GM12878 (cell line): Measurements from ENCODE around the gene ZNF423. TPM values are rescaled to one million over a fixed set of nuclear protein-coding genes. Genes with fewer than 3 reads are reported as not detected.

Experiments
- ATAC-seq: fragments of 200-7000 bp; cut with Tn5 transposase; 3 replicates; pipeline ENCODE4 v1.9.1; 2020; ENCODE audit warnings: mild to moderate bottlenecking, moderate library complexity
- BruUV-seq: library from RNA; stranded (reverse); fragments of 400-500 nt; replicated peaks from 2 replicates; lab custom pipeline; 2021; lab: Mats Ljungman, UMichigan
- CTCF ChIA-PET: fragments of 300-600 bp; sonication (Branson Sonifier 250); formaldehyde crosslinking; extraction: SDS; loops from one replicate; lab custom pipeline; 2021; ENCODE audit warnings: inconsistent platforms; lab: Yijun Ruan, JAX
- POLR2A ChIA-PET: fragments of 350-600 bp; formaldehyde crosslinking; extraction: SDS; loops from one replicate; lab custom pipeline; 2021; ENCODE audit warnings: inconsistent platforms; lab: Charles Lee
- RAD21 ChIA-PET: fragments of 300-600 bp; sonication (Branson Sonifier 250); formaldehyde crosslinking; loops from one replicate; lab custom pipeline; 2023; ENCODE audit warnings: antibody characterized with exemption; ENCODE audit not compliant: unreplicated experiment; lab: Charles Lee
- SMC1A ChIA-PET: fragments of 300-600 bp; sonication (Branson Sonifier 250); formaldehyde crosslinking; loops from one replicate; lab custom pipeline; 2023; ENCODE audit not compliant: unreplicated experiment, uncharacterized antibody; lab: Charles Lee
- DNase-seq: peaks from one replicate; pipeline ENCODE4 v3.0.0-alpha.2; 2011; ENCODE audit warnings: low read depth, low spot score
- FAIRE-seq: peaks from 3 replicates; lab custom pipeline; 2011; peaks lifted over from hg19 to GRCh38; lab: Jason Lieb, UNC
- H2AFZ ChIP-seq: 2 replicates; pipeline ENCODE4 v1.6.0; 2011; ENCODE audit warnings: low read depth, low read length, control low read depth; ENCODE audit not compliant: control insufficient read depth
- H3K27ac ChIP-seq: 2 replicates; pipeline ENCODE4 v1.5.1; 2011; ENCODE audit warnings: control low read depth; ENCODE audit not compliant: control insufficient read depth, insufficient read depth
- H3K27me3 ChIP-seq, 2 experiments: replicated peaks in 1 of 2; 2 replicates each; pipeline versions ENCODE4 v1.6.0 to v1.6.1; 2011; ENCODE audit warnings: low read length in 1 of 2; ENCODE audit not compliant: control insufficient read depth in 2 of 2, insufficient read depth in 2 of 2
- H3K36me3 ChIP-seq, 2 experiments: 2 replicates each; pipeline ENCODE4 v1.5.1; 2011; ENCODE audit warnings: low read length in 1 of 2; ENCODE audit not compliant: control insufficient read depth in 2 of 2, insufficient read depth in 2 of 2
- H3K4me1 ChIP-seq: 2 replicates; pipeline ENCODE4 v1.6.1; 2011; ENCODE audit warnings: mild to moderate bottlenecking, low read length, moderate library complexity, mixed read lengths; ENCODE audit not compliant: control insufficient read depth, insufficient read depth
- H3K4me2 ChIP-seq: 2 replicates; pipeline ENCODE4 v1.6.0; 2011; ENCODE audit warnings: control low read depth; ENCODE audit not compliant: control insufficient read depth, insufficient read depth
- H3K4me3 ChIP-seq: fragments of 200-600 bp; sonication (generic); 2 replicates; pipeline ENCODE4 v1.5.1; 2016
- H3K79me2 ChIP-seq: 2 replicates; pipeline ENCODE4 v1.6.0; 2011; ENCODE audit warnings: low read length; ENCODE audit not compliant: control insufficient read depth, insufficient read depth
- H3K9ac ChIP-seq: 2 replicates; pipeline ENCODE4 v1.8.0; 2011; ENCODE audit warnings: low read length, control low read depth, mixed read lengths; ENCODE audit not compliant: control insufficient read depth, insufficient read depth
- H3K9me3 ChIP-seq: replicated peaks from 3 replicates; pipeline ENCODE4 v1.5.1; 2011; ENCODE audit warnings: mild to moderate bottlenecking, low read length; ENCODE audit not compliant: control insufficient read depth, insufficient read depth
- H4K20me1 ChIP-seq: 2 replicates; pipeline ENCODE4 v1.6.0; 2011; ENCODE audit not compliant: control insufficient read depth, insufficient read depth
- SP1 ChIP-seq: IDR thresholded peaks from one replicate; pipeline ENCODE4 v1.6.1; 2011; ENCODE audit warnings: low read depth, low read length
- ZNF384 ChIP-seq: IDR thresholded peaks from 2 replicates; pipeline ENCODE4 v1.6.1; 2012; ENCODE audit warnings: low read depth, mild to moderate bottlenecking, low read length, improper control_type of control experiment, borderline replicate concordance
- ZSCAN29 ChIP-seq: fragments of 450-650 bp; IDR thresholded peaks from 2 replicates; pipeline ENCODE4 v1.6.1; 2017; ENCODE audit warnings: mild to moderate bottlenecking, moderate library complexity
- WGBS: methylation state at CpG from one replicate; pipeline ENCODE4 v1.1.6; 2016; ENCODE audit warnings: low lambda C conversion rate; ENCODE audit not compliant: insufficient replicate concordance, insufficient coverage; ENCODE audit errors: missing lambda C conversion rate; 5-methylcytosine and 5-hydroxymethylcytosine counted together
- in situ Hi-C: fragments of 300-500 bp; cut with MboI; formaldehyde crosslinking; loops from 9 replicates; pipeline ENCODE4 v1.14.3; 2018; ENCODE audit warnings: mixed read lengths
- intact Hi-C: fragments of 100-400 bp; cut with micrococcal nuclease; formaldehyde crosslinking; loops from one replicate; pipeline ENCODE4 v1.14.2; 2022; ENCODE audit not compliant: unreplicated experiment
- polyA plus RNA-seq, 11 experiments: library from polyadenylated mRNA; depleted of rRNA in 4 of 11; unstranded in 6 of 11; stranded (reverse) in 5 of 11; fragments of >200 nt; fragmentation: Nextera tagmentation in 4 of 11; fragmentation: Illumina TruSeq in 1 of 11; extraction: Ambion mirVana in 4 of 11; extraction: Trizol in 1 of 11; gene quantifications; 1 replicate in 1 of 11; 2 replicates in 10 of 11; pipeline versions ENCODE4 v1.2.1 to v1.2.3, GENCODE V29; 2011 to 2016; ENCODE audit warnings: inconsistent platforms in 2 of 11, missing spikeins in 2 of 11, low read depth in 1 of 11
- total RNA-seq, 4 experiments: library from RNA; depleted of rRNA in 3 of 4; stranded (reverse); fragments of >200 nt in 3 of 4; fragmentation: Illumina TruSeq in 1 of 4; extraction: Trizol in 1 of 4; gene quantifications; 2 replicates each; pipeline versions ENCODE4 v1.2.1 to v1.2.3, GENCODE V29; 2013 to 2021
- TF ChIP-seq, protein P1 (sequence below): IDR thresholded peaks from 2 replicates; pipeline ENCODE4 v1.6.1; 2012; ENCODE audit warnings: low read depth, low read length, improper control_type of control experiment
- TF ChIP-seq, protein P2 (sequence below), 3 experiments: IDR thresholded peaks in 2 of 3; conservative IDR thresholded peaks in 1 of 3; 2 replicates each; pipeline ENCODE4 v1.5.1; 2011; ENCODE audit warnings: low read depth in 3 of 3, low read length in 3 of 3, mild to moderate bottlenecking in 3 of 3, control low read depth in 2 of 3, moderate library complexity in 2 of 3, inconsistent platforms in 1 of 3, mixed read lengths in 1 of 3; ENCODE audit not compliant: control insufficient read depth in 2 of 3, insufficient read depth in 1 of 3; ENCODE audit errors: extremely low read depth in 1 of 3

ZNF423 gene
- total and polyA plus RNA-seq, 10 of the 15 experiments (the other 5 are each of a cell fraction or from before 2014, with no cell fraction given) = 0.03 to 0.64 (median 0.10) TPM

DNA sequence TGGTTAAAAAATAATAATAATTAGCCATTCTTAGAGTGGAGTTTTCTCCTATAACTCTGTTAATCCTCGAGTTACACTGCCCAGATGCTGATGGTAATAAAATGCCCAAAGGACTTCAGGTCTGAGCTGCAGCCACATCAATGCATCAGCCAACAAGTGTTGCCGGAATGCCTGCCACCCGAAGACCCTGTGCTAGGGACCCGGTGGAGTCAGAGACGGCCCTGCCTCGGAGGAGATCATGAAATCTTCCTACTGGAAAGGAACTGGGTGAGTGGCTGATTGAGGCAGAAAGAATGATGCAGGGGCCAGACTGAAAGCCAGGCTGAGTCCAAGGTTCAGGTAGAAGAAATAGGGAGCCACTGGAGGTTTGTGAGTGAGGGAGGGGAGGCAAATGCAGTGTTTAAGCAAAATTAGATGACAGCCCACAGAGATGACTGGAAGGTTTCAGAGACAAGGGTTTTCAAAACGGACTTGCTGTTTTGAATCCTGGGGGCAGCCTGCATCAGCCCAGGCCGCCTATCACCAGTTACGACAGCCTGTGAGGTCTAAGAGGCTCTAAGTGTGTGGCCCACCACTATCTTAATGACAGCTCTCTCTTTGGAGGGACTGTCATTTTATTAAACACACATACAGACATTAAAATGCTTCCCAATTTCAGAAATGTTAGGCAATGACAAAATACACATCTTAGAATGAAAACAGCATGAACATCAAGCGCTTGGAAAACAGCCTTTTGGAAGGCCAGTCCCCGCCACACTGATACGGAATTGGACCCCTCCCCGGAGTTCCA is 100.0 kb downstream of the ZNF423 start:
- no peak overlapping the region for H3K4me2 ChIP-seq
- DNase-seq (no peak), FAIRE-seq (no peak)
- ChIA-PET SMC1A (no interaction called here), RAD21 (no interaction called here), CTCF (no interaction called here)
- BruUV-seq = no TSS peak
- 43% methylated on average over 13 of the region's 13 CpGs for WGBS
- TF ChIP-seq ZNF384 (no peak), ZSCAN29 (no peak)
- TF ChIP-seq, protein P1, sequence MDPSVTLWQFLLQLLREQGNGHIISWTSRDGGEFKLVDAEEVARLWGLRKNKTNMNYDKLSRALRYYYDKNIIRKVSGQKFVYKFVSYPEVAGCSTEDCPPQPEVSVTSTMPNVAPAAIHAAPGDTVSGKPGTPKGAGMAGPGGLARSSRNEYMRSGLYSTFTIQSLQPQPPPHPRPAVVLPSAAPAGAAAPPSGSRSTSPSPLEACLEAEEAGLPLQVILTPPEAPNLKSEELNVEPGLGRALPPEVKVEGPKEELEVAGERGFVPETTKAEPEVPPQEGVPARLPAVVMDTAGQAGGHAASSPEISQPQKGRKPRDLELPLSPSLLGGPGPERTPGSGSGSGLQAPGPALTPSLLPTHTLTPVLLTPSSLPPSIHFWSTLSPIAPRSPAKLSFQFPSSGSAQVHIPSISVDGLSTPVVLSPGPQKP = no peak
- TF ChIP-seq, all 136 proteins: peak for 0
- Histone ChIP-seq H3K4me3 (no peak overlapping the region), H3K27ac (no peak overlapping the region), H3K4me1 (no peaks in the 10 kb centered on the region), H3K9me3 (no peaks in the 10 kb centered on the region), H2AFZ (no peak overlapping the region), H3K27me3 (peaks cover 3% of the 10 kb centered on the region in 2 experiments), H4K20me1 (no peaks in the 10 kb centered on the region), H3K79me2 (no peaks in the 10 kb centered on the region), H3K36me3 (no peaks in the 10 kb centered on the region), H3K9ac (no peak overlapping the region)
- intact Hi-C loops = no loop called here
- in situ Hi-C loops = no loop called here
- POLR2A ChIA-PET = no interaction called here
- ATAC-seq = no peak

DNA sequence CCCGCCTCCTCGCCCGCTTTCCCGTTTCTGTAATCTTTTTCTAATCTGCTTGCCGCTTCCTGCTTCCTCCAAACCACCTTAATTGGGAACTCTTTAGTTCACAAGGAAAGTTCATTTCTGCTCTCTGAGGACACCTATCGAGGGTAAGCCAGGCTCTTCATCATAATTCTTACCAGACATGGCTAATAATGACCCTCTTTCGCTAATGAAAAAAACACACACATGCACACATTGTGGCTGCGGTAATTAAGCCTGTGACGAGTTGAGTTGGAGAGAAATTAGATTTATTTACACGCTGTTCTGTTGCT is 100.6 kb downstream of the ZNF423 start:
- H2AFZ ChIP-seq = no peak overlapping the region
- no peak overlapping the region for H3K27ac ChIP-seq
- no peaks in the 10 kb centered on the region for H3K9me3 ChIP-seq
- H3K9ac ChIP-seq = no peak overlapping the region
- FAIRE-seq (no peak), DNase-seq (no peak), ATAC-seq (no peak)
- TF ChIP-seq SP1 = no peak
- TF ChIP-seq, protein P2, sequence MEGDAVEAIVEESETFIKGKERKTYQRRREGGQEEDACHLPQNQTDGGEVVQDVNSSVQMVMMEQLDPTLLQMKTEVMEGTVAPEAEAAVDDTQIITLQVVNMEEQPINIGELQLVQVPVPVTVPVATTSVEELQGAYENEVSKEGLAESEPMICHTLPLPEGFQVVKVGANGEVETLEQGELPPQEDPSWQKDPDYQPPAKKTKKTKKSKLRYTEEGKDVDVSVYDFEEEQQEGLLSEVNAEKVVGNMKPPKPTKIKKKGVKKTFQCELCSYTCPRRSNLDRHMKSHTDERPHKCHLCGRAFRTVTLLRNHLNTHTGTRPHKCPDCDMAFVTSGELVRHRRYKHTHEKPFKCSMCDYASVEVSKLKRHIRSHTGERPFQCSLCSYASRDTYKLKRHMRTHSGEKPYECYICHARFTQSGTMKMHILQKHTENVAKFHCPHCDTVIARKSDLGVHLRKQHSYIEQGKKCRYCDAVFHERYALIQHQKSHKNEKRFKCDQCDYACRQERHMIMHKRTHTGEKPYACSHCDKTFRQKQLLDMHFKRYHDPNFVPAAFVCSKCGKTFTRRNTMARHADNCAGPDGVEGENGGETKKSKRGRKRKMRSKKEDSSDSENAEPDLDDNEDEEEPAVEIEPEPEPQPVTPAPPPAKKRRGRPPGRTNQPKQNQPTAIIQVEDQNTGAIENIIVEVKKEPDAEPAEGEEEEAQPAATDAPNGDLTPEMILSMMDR (IDR thresholded peaks at IDR 0.05 in 2 of 3, conservative IDR thresholded peaks at IDR 0.05 in 1 of 3; ENCODE audit: control insufficient read depth in 2 of 3, extremely low read depth in 1 of 3, insufficient read depth in 1 of 3, low read depth in 3 of 3, low read length in 3 of 3) = 0 out of 6 replicates have a peak, but pooled peaks of 1 of the 3 experiments have one; percentile 8
- ChIA-PET POLR2A (no interaction called here), SMC1A (no interaction called here), CTCF (no interaction called here), RAD21 (no interaction called here)
- no TSS peak for BruUV-seq
- no peak overlapping the region for H3K4me3 ChIP-seq
- peaks cover 3 to 5% of the 10 kb centered on the region in 2 experiments for H3K27me3 ChIP-seq
- H3K79me2 ChIP-seq = no peaks in the 10 kb centered on the region
- intact Hi-C loops = no loop called here
- WGBS = 11% methylated on average over 10 of the region's 10 CpGs
- H3K4me2 ChIP-seq = no peak overlapping the region
- no peaks in the 10 kb centered on the region for H3K4me1 ChIP-seq
- no peaks in the 10 kb centered on the region for H4K20me1 ChIP-seq
- H3K36me3 ChIP-seq = no peaks in the 10 kb centered on the region
- in situ Hi-C loops = no loop called here
